GM12878 (cell line): Measurements from ENCODE around the gene LRRC3. TPM values are rescaled to one million over a fixed set of nuclear protein-coding genes. Genes with fewer than 3 reads are reported as not detected.

Experiments
- ATAC-seq: fragments of 200-7000 bp; cut with Tn5 transposase; 3 replicates; pipeline ENCODE4 v1.9.1; 2020; ENCODE audit warnings: mild to moderate bottlenecking, moderate library complexity
- BruUV-seq: library from RNA; stranded (reverse); fragments of 400-500 nt; replicated peaks from 2 replicates; lab custom pipeline; 2021; lab: Mats Ljungman, UMichigan
- CTCF ChIA-PET: fragments of 300-600 bp; sonication (Branson Sonifier 250); formaldehyde crosslinking; extraction: SDS; loops from one replicate; lab custom pipeline; 2021; ENCODE audit warnings: inconsistent platforms; lab: Yijun Ruan, JAX
- POLR2A ChIA-PET: fragments of 350-600 bp; formaldehyde crosslinking; extraction: SDS; loops from one replicate; lab custom pipeline; 2021; ENCODE audit warnings: inconsistent platforms; lab: Charles Lee
- RAD21 ChIA-PET: fragments of 300-600 bp; sonication (Branson Sonifier 250); formaldehyde crosslinking; loops from one replicate; lab custom pipeline; 2023; ENCODE audit warnings: antibody characterized with exemption; ENCODE audit not compliant: unreplicated experiment; lab: Charles Lee
- SMC1A ChIA-PET: fragments of 300-600 bp; sonication (Branson Sonifier 250); formaldehyde crosslinking; loops from one replicate; lab custom pipeline; 2023; ENCODE audit not compliant: unreplicated experiment, uncharacterized antibody; lab: Charles Lee
- DNase-seq: peaks from one replicate; pipeline ENCODE4 v3.0.0-alpha.2; 2011; ENCODE audit warnings: low read depth, low spot score
- FAIRE-seq: peaks from 3 replicates; lab custom pipeline; 2011; peaks lifted over from hg19 to GRCh38; lab: Jason Lieb, UNC
- H2AFZ ChIP-seq: 2 replicates; pipeline ENCODE4 v1.6.0; 2011; ENCODE audit warnings: low read depth, low read length, control low read depth; ENCODE audit not compliant: control insufficient read depth
- H3K27ac ChIP-seq: 2 replicates; pipeline ENCODE4 v1.5.1; 2011; ENCODE audit warnings: control low read depth; ENCODE audit not compliant: control insufficient read depth, insufficient read depth
- H3K27me3 ChIP-seq, 2 experiments: replicated peaks in 1 of 2; 2 replicates each; pipeline versions ENCODE4 v1.6.0 to v1.6.1; 2011; ENCODE audit warnings: low read length in 1 of 2; ENCODE audit not compliant: control insufficient read depth in 2 of 2, insufficient read depth in 2 of 2
- H3K36me3 ChIP-seq, 2 experiments: 2 replicates each; pipeline ENCODE4 v1.5.1; 2011; ENCODE audit warnings: low read length in 1 of 2; ENCODE audit not compliant: control insufficient read depth in 2 of 2, insufficient read depth in 2 of 2
- H3K4me1 ChIP-seq: 2 replicates; pipeline ENCODE4 v1.6.1; 2011; ENCODE audit warnings: mild to moderate bottlenecking, low read length, moderate library complexity, mixed read lengths; ENCODE audit not compliant: control insufficient read depth, insufficient read depth
- H3K4me2 ChIP-seq: 2 replicates; pipeline ENCODE4 v1.6.0; 2011; ENCODE audit warnings: control low read depth; ENCODE audit not compliant: control insufficient read depth, insufficient read depth
- H3K4me3 ChIP-seq: fragments of 200-600 bp; sonication (generic); 2 replicates; pipeline ENCODE4 v1.5.1; 2016
- H3K79me2 ChIP-seq: 2 replicates; pipeline ENCODE4 v1.6.0; 2011; ENCODE audit warnings: low read length; ENCODE audit not compliant: control insufficient read depth, insufficient read depth
- H3K9ac ChIP-seq: 2 replicates; pipeline ENCODE4 v1.8.0; 2011; ENCODE audit warnings: low read length, control low read depth, mixed read lengths; ENCODE audit not compliant: control insufficient read depth, insufficient read depth
- H3K9me3 ChIP-seq: replicated peaks from 3 replicates; pipeline ENCODE4 v1.5.1; 2011; ENCODE audit warnings: mild to moderate bottlenecking, low read length; ENCODE audit not compliant: control insufficient read depth, insufficient read depth
- H4K20me1 ChIP-seq: 2 replicates; pipeline ENCODE4 v1.6.0; 2011; ENCODE audit not compliant: control insufficient read depth, insufficient read depth
- BCL11A ChIP-seq: IDR thresholded peaks from 2 replicates; pipeline ENCODE4 v1.6.1; 2011; ENCODE audit warnings: low read depth, low read length
- CBX5 ChIP-seq: sonication (generic); IDR thresholded peaks from 2 replicates; pipeline ENCODE4 v1.6.1; 2016; ENCODE audit warnings: low read depth, moderate library complexity, mild to moderate bottlenecking, inconsistent platforms
- GABPA ChIP-seq: IDR thresholded peaks from 2 replicates; pipeline ENCODE4 v1.6.1; 2014; ENCODE audit warnings: antibody characterized with exemption, low read depth, mild to moderate bottlenecking, inconsistent platforms
- HDAC2 ChIP-seq: fragments of 200-600 bp; sonication (generic); IDR thresholded peaks from 2 replicates; pipeline ENCODE4 v1.6.1; 2017
- IRF5 ChIP-seq: fragments of 450-650 bp; IDR thresholded peaks from 2 replicates; pipeline ENCODE4 v1.6.1; 2017; ENCODE audit warnings: borderline replicate concordance
- NR2C1 ChIP-seq: fragments of 450-650 bp; IDR thresholded peaks from 2 replicates; pipeline ENCODE4 v1.6.1; 2017; ENCODE audit warnings: antibody characterized with exemption, mild to moderate bottlenecking, moderate library complexity
- NRF1 ChIP-seq: conservative IDR thresholded peaks from 2 replicates; pipeline ENCODE4 v1.6.1; 2011; ENCODE audit warnings: mild to moderate bottlenecking, low read depth, low read length, improper control_type of control experiment
- RELB ChIP-seq: fragments of 450-650 bp; IDR thresholded peaks from 2 replicates; pipeline ENCODE4 v1.6.1; 2017; ENCODE audit warnings: low read depth, mild to moderate bottlenecking, moderate library complexity
- SMC3 ChIP-seq: IDR thresholded peaks from 2 replicates; pipeline ENCODE4 v1.6.1; 2011; ENCODE audit warnings: low read length, improper control_type of control experiment, borderline replicate concordance
- SREBF1 ChIP-seq: IDR thresholded peaks from 2 replicates; pipeline ENCODE4 v1.6.1; 2012; ENCODE audit warnings: mild to moderate bottlenecking, low read length
- ZNF217 ChIP-seq: fragments of 450-650 bp; IDR thresholded peaks from 2 replicates; pipeline ENCODE4 v1.6.1; 2017; ENCODE audit warnings: antibody characterized with exemption, mild to moderate bottlenecking
- ZNF24 ChIP-seq: fragments of 450-650 bp; IDR thresholded peaks from 2 replicates; pipeline ENCODE4 v1.6.1; 2017; ENCODE audit warnings: antibody characterized with exemption, mild to moderate bottlenecking
- ZNF592 ChIP-seq: fragments of 450-650 bp; IDR thresholded peaks from 2 replicates; pipeline ENCODE4 v1.6.1; 2017; ENCODE audit warnings: mild to moderate bottlenecking, moderate library complexity
- WGBS: methylation state at CpG from one replicate; pipeline ENCODE4 v1.1.6; 2016; ENCODE audit warnings: low lambda C conversion rate; ENCODE audit not compliant: insufficient replicate concordance, insufficient coverage; ENCODE audit errors: missing lambda C conversion rate; 5-methylcytosine and 5-hydroxymethylcytosine counted together
- in situ Hi-C: fragments of 300-500 bp; cut with MboI; formaldehyde crosslinking; loops from 9 replicates; pipeline ENCODE4 v1.14.3; 2018; ENCODE audit warnings: mixed read lengths
- intact Hi-C: fragments of 100-400 bp; cut with micrococcal nuclease; formaldehyde crosslinking; loops from one replicate; pipeline ENCODE4 v1.14.2; 2022; ENCODE audit not compliant: unreplicated experiment
- polyA plus RNA-seq, 11 experiments: library from polyadenylated mRNA; depleted of rRNA in 4 of 11; unstranded in 6 of 11; stranded (reverse) in 5 of 11; fragments of >200 nt; fragmentation: Nextera tagmentation in 4 of 11; fragmentation: Illumina TruSeq in 1 of 11; extraction: Ambion mirVana in 4 of 11; extraction: Trizol in 1 of 11; gene quantifications; 1 replicate in 1 of 11; 2 replicates in 10 of 11; pipeline versions ENCODE4 v1.2.1 to v1.2.3, GENCODE V29; 2011 to 2016; ENCODE audit warnings: inconsistent platforms in 2 of 11, missing spikeins in 2 of 11, low read depth in 1 of 11
- total RNA-seq, 4 experiments: library from RNA; depleted of rRNA in 3 of 4; stranded (reverse); fragments of >200 nt in 3 of 4; fragmentation: Illumina TruSeq in 1 of 4; extraction: Trizol in 1 of 4; gene quantifications; 2 replicates each; pipeline versions ENCODE4 v1.2.1 to v1.2.3, GENCODE V29; 2013 to 2021

LRRC3 gene
- total and polyA plus RNA-seq, 10 of the 15 experiments (the other 5 are each of a cell fraction or from before 2014, with no cell fraction given): 0.02 to 0.31 (median 0.09) TPM; not detected in 1

- TF ChIP-seq SREBF1: no peak
- no peak for TF ChIP-seq NR2C1
- no peak for TF ChIP-seq NRF1
- TF ChIP-seq GABPA: no peak
- TF ChIP-seq RELB: no peak
- TF ChIP-seq HDAC2: no peak
- TF ChIP-seq BCL11A: no peak
- no peak for TF ChIP-seq CBX5
- no peak for TF ChIP-seq ZNF592
- no peak for TF ChIP-seq IRF5
- no peak for TF ChIP-seq ZNF217
- no peak for TF ChIP-seq ZNF24
- no peak for TF ChIP-seq SMC3
- intact Hi-C loops: no loop called here
- no TSS peak for BruUV-seq
- ChIA-PET CTCF (interaction anchor here (0.6 kb wide), 1 partner anchor 179 kb away, joined by 4 read pairs; no protein-coding TSS in a partner anchor), POLR2A (no interaction called here), RAD21 (no interaction called here), SMC1A (no interaction called here)
- DNase-seq (no peak), ATAC-seq (no peak), FAIRE-seq (no peak)
- Histone ChIP-seq H2AFZ (no peak overlapping the region), H3K27me3 (no peaks in the 10 kb centered on the region), H3K9ac (no peak overlapping the region), H4K20me1 (no peaks in the 10 kb centered on the region), H3K4me2 (no peak overlapping the region), H3K27ac (no peak overlapping the region), H3K4me1 (no peaks in the 10 kb centered on the region), H3K9me3 (no peaks in the 10 kb centered on the region; the same call in 2 of the 3 replicates), H3K4me3 (no peak overlapping the region), H3K79me2 (no peaks in the 10 kb centered on the region), H3K36me3 (no peaks in the 10 kb centered on the region)
- in situ Hi-C loops: no loop called here
- WGBS: 47% methylated on average over 28 of the region's 28 CpGs
Observed at GRCh38 chr21:44483288-44484237, 28.3 kb downstream of the LRRC3 start.
